Mucosa of descending colon (tissue), 3 donors: Measurements from ENCODE around the gene UBE3B. TPM values are rescaled to one million over a fixed set of nuclear protein-coding genes. Genes with fewer than 3 reads are reported as not detected.

Source experiments
- ATAC-seq: fragments of 200-7000 bp; cut with Tn5 transposase; one replicate; pipeline ENCODE4 v1.9.1; 2020; ENCODE audit warnings: mild to moderate bottlenecking, moderate library complexity
- DNase-seq, 3 donors: peaks; one replicate each; pipeline ENCODE4 v3.0.0-alpha.2; 2020
- H3K36me3 ChIP-seq: fragments of 200-600 bp; one replicate; pipeline ENCODE4 v1.8.0; 2021; ENCODE audit warnings: low read depth, mild to moderate bottlenecking
- H3K4me1 ChIP-seq: fragments of 200-600 bp; one replicate; pipeline ENCODE4 v1.8.0; 2021; ENCODE audit warnings: low read depth, mild to moderate bottlenecking
- H3K4me3 ChIP-seq: fragments of 200-600 bp; one replicate; pipeline ENCODE4 v1.8.0; 2021; ENCODE audit warnings: mild to moderate bottlenecking
- H3K9me3 ChIP-seq: fragments of 200-600 bp; one replicate; pipeline ENCODE4 v1.8.0; 2021; ENCODE audit warnings: mild to moderate bottlenecking
- CTCF ChIP-seq: fragments of 200-600 bp; IDR thresholded peaks from one replicate; pipeline ENCODE4 v1.8.0; 2022; ENCODE audit warnings: antibody characterized with exemption, mild to moderate bottlenecking
- intact Hi-C, 2 donors: fragments of 100-400 bp; cut with DNase I in 1 of 2; cut with micrococcal nuclease in 1 of 2; formaldehyde crosslinking; loops; one replicate each; pipeline versions ENCODE4 v1.11.0 to v1.11.1; 2022; cut with DNase I, micrococcal nuclease
- total RNA-seq, 3 donors: library from RNA; stranded (reverse); fragmentation: NEBNext Ultra II Directional in 2 of 3; extraction: Animal tissue kit (Norgen Biotek cat#: 25700) in 2 of 3; gene quantifications; one replicate each; pipeline versions ENCODE4 v1.2.1 to v1.2.4, GENCODE V29; 2021 to 2023
- donor health status: DM: no; HTN: no; CAD: no; lungs with moderate emphysema.
- donor health status: DM: no; HTN: no; CAD: no.
- donor health status: DM: no; HTN: yes; CAD: no.

The UBE3B gene
- total RNA-seq, 3 donors from 2014 or later: 52.5 to 62.3 (median 54.6) TPM

GRCh38 chr12:109501299-109501698 is 23.9 kb downstream of the UBE3B start:
- no peak for ATAC-seq
- Histone ChIP-seq H3K4me3 (no peak overlapping the region), H3K4me1 (no peaks in the 10 kb centered on the region), H3K9me3 (no peaks in the 10 kb centered on the region), H3K36me3 (peaks cover 6% of the 10 kb centered on the region)
- TF ChIP-seq CTCF: no peak
- DNase-seq: no peak
- intact Hi-C loops: no loop called here

DNA sequence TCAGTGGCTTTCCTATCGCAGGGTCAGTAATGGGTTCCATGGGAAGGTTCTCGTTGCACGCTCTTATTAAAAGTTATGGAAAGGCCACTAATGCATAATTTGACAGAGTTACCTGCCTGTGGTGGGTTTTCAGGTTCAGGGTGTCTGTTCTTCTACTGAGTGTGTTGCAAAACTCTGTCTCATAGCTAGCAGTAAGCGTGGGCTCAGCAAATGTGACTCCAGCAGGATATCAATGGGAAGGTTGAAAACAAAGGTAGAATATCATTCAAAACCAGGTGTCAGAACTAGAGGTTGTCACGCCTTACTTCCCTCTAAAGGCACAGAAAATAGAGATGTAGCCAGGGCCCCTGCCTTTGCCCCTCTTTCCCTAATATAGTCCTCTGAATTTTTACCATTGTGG is 24.9 kb downstream of the UBE3B start:
- no peak for DNase-seq
- Histone ChIP-seq H3K9me3 (no peaks in the 10 kb centered on the region), H3K4me3 (no peak overlapping the region), H3K4me1 (no peaks in the 10 kb centered on the region), H3K36me3 (peaks cover 6% of the 10 kb centered on the region)
- no peak for ATAC-seq
- no peak for TF ChIP-seq CTCF
- intact Hi-C loops: no loop called here

DNA sequence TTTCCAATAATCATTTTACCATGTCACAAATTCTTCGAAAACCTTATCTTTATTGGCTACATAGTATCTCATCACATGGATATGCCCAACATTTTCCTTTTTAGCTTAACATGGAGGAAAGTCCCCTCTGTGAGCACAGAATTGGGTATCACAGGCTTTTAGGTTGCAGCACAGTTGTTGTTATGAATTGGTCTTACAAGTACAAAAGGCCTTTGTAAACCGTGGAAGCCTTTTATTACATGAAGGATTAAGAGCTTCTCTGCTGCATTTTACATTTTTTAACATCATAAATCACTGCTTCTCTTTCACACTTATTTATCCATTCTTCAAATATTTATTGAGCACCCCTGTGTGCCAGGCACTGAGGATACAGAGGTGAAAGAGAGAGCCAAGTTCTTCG is 26.2 kb downstream of the UBE3B start:
- Histone ChIP-seq H3K4me1 (no peaks in the 10 kb centered on the region), H3K36me3 (peaks cover 6% of the 10 kb centered on the region), H3K9me3 (no peaks in the 10 kb centered on the region), H3K4me3 (no peak overlapping the region)
- no peak for TF ChIP-seq CTCF
- DNase-seq (no peak), ATAC-seq (no peak)
- intact Hi-C loops: no loop called here

DNA sequence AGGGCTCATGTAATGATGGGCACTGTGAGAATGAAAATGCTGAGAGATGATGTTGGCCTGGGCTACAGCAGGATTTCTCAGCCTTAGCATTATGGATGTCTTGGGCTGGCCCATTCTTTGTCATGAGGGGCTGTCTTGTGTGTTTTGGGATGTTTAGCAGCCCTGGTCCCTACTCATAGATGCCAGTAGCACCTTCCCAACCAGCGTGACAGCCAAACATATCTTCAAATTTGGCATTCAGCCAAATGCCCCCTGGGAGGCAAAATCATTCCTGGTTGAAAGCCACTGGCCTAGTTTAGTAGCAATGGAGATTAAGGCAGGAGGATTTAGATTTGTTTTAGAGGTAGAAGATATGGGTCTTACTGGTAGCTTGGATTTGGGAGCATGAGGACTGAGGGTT is 26.6 kb downstream of the UBE3B start:
- no peak overlapping the region for H3K4me3 ChIP-seq
- no peaks in the 10 kb centered on the region for H3K9me3 ChIP-seq
- peaks cover 6% of the 10 kb centered on the region for H3K36me3 ChIP-seq
- intact Hi-C loops: no loop called here
- TF ChIP-seq CTCF: no peak
- no peak for ATAC-seq
- H3K4me1 ChIP-seq: no peaks in the 10 kb centered on the region
- DNase-seq: no peak

DNA sequence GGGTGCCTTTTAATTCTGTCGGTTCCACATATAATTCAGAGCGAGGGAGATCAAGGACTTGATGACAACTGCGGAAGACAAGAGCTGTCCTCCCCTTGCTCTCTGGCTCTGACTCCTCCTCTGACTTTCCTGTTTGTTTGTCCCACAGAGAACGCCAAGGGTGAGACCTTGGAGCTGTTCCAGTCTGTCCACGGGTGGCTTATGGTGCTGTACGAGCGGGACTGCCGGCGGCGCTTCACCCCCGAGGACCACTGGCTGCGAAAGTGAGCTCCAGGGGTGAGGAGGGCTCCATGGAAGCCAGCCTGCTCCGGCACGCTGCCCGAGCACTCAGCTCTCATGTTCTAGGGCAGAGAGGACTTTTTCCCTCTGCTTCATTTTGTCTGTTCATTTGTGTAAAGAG is 32.8 kb downstream of the UBE3B start:
- intact Hi-C loops: no loop called here
- H3K9me3 ChIP-seq: no peaks in the 10 kb centered on the region
- no peaks in the 10 kb centered on the region for H3K4me1 ChIP-seq
- no peak for DNase-seq
- ATAC-seq: no peak
- H3K4me3 ChIP-seq: no peak overlapping the region
- no peak for TF ChIP-seq CTCF
- H3K36me3 ChIP-seq: no peaks in the 10 kb centered on the region

DNA sequence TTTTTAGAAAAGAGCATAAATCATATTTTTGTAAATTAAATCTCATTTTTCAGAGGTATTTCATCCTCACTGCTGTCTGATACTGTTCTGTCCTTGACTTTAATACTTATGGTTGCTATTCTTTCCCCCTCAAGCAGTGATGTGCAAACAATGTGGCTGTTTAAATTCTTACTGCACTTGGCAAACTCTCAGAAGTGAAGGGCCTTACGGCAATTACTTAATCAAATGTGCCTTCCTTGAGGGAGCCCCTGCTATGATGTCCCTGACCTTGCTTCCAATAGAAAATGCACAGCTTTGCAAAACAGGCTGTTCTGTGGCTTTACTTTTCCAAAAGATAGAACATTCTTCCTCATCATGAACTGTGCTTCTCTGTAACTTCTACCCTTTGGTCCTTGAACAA is 35.2 kb downstream of the UBE3B start:
- intact Hi-C loops: no loop called here
- DNase-seq: no peak
- Histone ChIP-seq H3K4me3 (no peak overlapping the region), H3K9me3 (no peaks in the 10 kb centered on the region), H3K4me1 (no peaks in the 10 kb centered on the region), H3K36me3 (no peaks in the 10 kb centered on the region)
- no peak for ATAC-seq
- no peak for TF ChIP-seq CTCF
